ENCODE measurements around the gene PRKAR1B.
A peak's percentile ranks its signal among the peaks of the same experiment; 100 is the strongest.

The PRKAR1B gene

GRCh38 chr7:517774-518629, 209.1 kb downstream of the PRKAR1B start:
- Histone ChIP-seq H2AFZ (ENCODE audit: low read length) (peak overlapping the region; percentile 87; the same call in 1 of the 2 replicates), H3K36me3 (ENCODE audit: insufficient read depth, low read length) (no peaks in the 10 kb centered on the region), H3K4me3 (ENCODE audit: low read length, poor library complexity, severe bottlenecking) (peak overlapping the region; percentile 75), H3K9me2 (replicated peaks; ENCODE audit: low read depth, low read length) (no peaks in the 10 kb centered on the region), H3K9me3 (ENCODE audit: insufficient read depth, low read depth, low read length) (no peaks in the 10 kb centered on the region), H3K4me1 (ENCODE audit: insufficient read depth, low read length, poor library complexity, severe bottlenecking) (peaks cover 10% of the 10 kb centered on the region), H3K27me3 (ENCODE audit: insufficient read depth, low read length, poor library complexity, severe bottlenecking) (peaks cover 36% of the 10 kb centered on the region), H4K20me1 (ENCODE audit: insufficient read depth, low read length, poor library complexity, severe bottlenecking) (peaks cover 5% of the 10 kb centered on the region), H3K79me2 (ENCODE audit: insufficient read depth, low read length) (no peaks in the 10 kb centered on the region), H3K4me2 (ENCODE audit: low read depth, low read length, poor library complexity, severe bottlenecking) (peak overlapping the region; percentile 87), H3F3A (ENCODE audit: low read depth) (no peaks in the 10 kb centered on the region), H3K9ac (ENCODE audit: low read depth, low read length, poor library complexity, severe bottlenecking) (peak overlapping the region; percentile 52)
- TF ChIP-seq CTCF (conservative IDR thresholded peaks at IDR 0.05; ENCODE audit: low read length): no peak
- TF ChIP-seq EZH2phosphoT487 (IDR thresholded peaks at IDR 0.05; ENCODE audit: borderline replicate concordance): no peak

GRCh38 chr7:516606-517456, 210.2 kb downstream of the PRKAR1B start:
- peaks cover 5% of the 10 kb centered on the region for H4K20me1 ChIP-seq (ENCODE audit: insufficient read depth, low read length, poor library complexity, severe bottlenecking)
- no peaks in the 10 kb centered on the region for H3K9me2 ChIP-seq (replicated peaks; ENCODE audit: low read depth, low read length)
- TF ChIP-seq EZH2phosphoT487 (IDR thresholded peaks at IDR 0.05; ENCODE audit: borderline replicate concordance) (no peak), CTCF (conservative IDR thresholded peaks at IDR 0.05; ENCODE audit: low read length) (no peak)
- H3F3A ChIP-seq (ENCODE audit: low read depth): no peaks in the 10 kb centered on the region
- H3K9me3 ChIP-seq (ENCODE audit: insufficient read depth, low read depth, low read length): no peaks in the 10 kb centered on the region
- peaks cover 31% of the 10 kb centered on the region for H3K27me3 ChIP-seq (ENCODE audit: insufficient read depth, low read length, poor library complexity, severe bottlenecking)
- H3K36me3 ChIP-seq (ENCODE audit: insufficient read depth, low read length): no peaks in the 10 kb centered on the region
- no peak overlapping the region for H3K4me2 ChIP-seq (ENCODE audit: low read depth, low read length, poor library complexity, severe bottlenecking)
- no peak overlapping the region for H3K4me3 ChIP-seq (ENCODE audit: low read length, poor library complexity, severe bottlenecking)
- H3K79me2 ChIP-seq (ENCODE audit: insufficient read depth, low read length): no peaks in the 10 kb centered on the region
- H3K4me1 ChIP-seq (ENCODE audit: insufficient read depth, low read length, poor library complexity, severe bottlenecking): peaks cover 4% of the 10 kb centered on the region
- H2AFZ ChIP-seq (ENCODE audit: low read length): no peak overlapping the region
- H3K9ac ChIP-seq (ENCODE audit: low read depth, low read length, poor library complexity, severe bottlenecking): no peak overlapping the region

- no peaks in the 10 kb centered on the region for H3F3A ChIP-seq (ENCODE audit: low read depth)
- H3K27me3 ChIP-seq (ENCODE audit: insufficient read depth, low read length, poor library complexity, severe bottlenecking): peaks cover 26% of the 10 kb centered on the region
- no peak overlapping the region for H3K4me3 ChIP-seq (ENCODE audit: low read length, poor library complexity, severe bottlenecking)
- no peaks in the 10 kb centered on the region for H3K9me3 ChIP-seq (ENCODE audit: insufficient read depth, low read depth, low read length)
- no peaks in the 10 kb centered on the region for H3K9me2 ChIP-seq (replicated peaks; ENCODE audit: low read depth, low read length)
- H3K4me1 ChIP-seq (ENCODE audit: insufficient read depth, low read length, poor library complexity, severe bottlenecking): no peaks in the 10 kb centered on the region
- no peaks in the 10 kb centered on the region for H3K79me2 ChIP-seq (ENCODE audit: insufficient read depth, low read length)
- H3K9ac ChIP-seq (ENCODE audit: low read depth, low read length, poor library complexity, severe bottlenecking): no peak overlapping the region
- H4K20me1 ChIP-seq (ENCODE audit: insufficient read depth, low read length, poor library complexity, severe bottlenecking): peaks cover 2% of the 10 kb centered on the region
- H3K36me3 ChIP-seq (ENCODE audit: insufficient read depth, low read length): no peaks in the 10 kb centered on the region
- H2AFZ ChIP-seq (ENCODE audit: low read length): no peak overlapping the region
- no peak for TF ChIP-seq CTCF (conservative IDR thresholded peaks at IDR 0.05; ENCODE audit: low read length)
- no peak for TF ChIP-seq EZH2phosphoT487 (IDR thresholded peaks at IDR 0.05; ENCODE audit: borderline replicate concordance)
- H3K4me2 ChIP-seq (ENCODE audit: low read depth, low read length, poor library complexity, severe bottlenecking): no peak overlapping the region
Observed at GRCh38 chr7:516216-516605, 210.9 kb downstream of the PRKAR1B start.

Data from Loucy (cell line).